GM18861 (cell line): ENCODE data around the gene SMIM11.
"Not testable (repeated sequence)": the region's sequence is repeated elsewhere in the genome, so short reads cannot be mapped to it uniquely, and the experiment has no call there.

ENCODE experiments used
- ATAC-seq: cut with Tn5 transposase; IDR thresholded peaks from one replicate; pipeline ENCODE4 v1.9.1; 2021; ENCODE audit not compliant: unreplicated experiment

SMIM11 gene

DNA sequence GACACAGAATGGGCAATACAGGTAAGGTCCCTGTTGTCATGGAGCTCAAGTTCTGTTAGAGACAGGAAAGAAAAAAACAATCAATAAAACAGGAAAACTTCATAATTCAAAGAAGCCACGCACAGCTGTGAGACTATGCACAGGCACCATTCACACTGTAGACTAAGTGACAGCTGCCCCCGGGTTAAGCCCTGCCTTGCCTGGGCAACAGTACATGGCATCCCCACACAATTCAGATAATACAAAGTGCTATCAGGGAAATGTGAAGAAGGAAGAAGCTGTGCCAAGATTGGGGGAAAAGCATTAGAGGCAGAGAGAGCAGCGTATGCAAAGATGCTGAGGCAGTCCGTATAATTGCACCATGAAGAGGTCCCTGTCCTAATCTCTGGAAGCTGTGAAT lies 20.5 kb upstream of the SMIM11 start:
- ATAC-seq = no peak

DNA sequence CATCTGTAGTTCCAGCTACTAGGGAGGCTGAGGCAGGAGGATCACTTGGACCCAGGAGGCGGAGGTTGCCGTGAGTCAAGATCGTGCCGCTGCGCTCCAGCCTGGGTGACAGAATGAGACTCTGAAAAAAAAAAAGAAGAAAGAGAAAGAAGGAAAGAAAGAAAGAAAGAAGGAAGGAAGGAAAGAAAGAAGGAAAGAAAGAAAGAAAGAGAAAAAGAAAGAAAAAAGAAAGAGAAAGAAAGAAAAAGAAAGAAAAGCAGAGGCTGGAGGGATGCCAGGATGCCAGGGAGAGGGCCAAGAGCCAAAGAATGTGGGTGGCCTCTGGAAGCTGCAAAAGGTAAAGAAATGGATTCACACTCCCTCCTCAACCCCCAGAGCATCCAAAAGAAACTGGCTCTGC lies 19.7 kb upstream of the SMIM11 start:
- no peak for ATAC-seq

DNA sequence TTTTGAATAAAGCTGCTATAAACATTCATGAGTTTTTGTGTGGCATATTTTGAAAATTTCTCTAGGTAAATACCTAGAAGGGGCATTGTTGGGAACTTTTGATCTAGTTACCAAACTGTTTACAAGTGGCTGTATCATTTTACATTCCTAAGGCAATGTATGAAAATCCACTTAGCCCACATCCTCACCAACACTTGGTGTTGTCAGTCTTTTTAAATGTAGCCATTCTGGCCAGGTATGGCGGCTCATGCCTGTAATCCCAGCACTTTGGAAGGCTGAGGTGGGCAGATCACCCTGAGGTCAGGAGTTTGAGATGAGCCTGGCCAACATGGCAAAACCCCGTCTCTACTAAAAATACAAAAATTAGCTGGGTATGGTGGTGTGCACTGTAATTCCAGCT lies 17.4 kb upstream of the SMIM11 start:
- no peak for ATAC-seq

DNA sequence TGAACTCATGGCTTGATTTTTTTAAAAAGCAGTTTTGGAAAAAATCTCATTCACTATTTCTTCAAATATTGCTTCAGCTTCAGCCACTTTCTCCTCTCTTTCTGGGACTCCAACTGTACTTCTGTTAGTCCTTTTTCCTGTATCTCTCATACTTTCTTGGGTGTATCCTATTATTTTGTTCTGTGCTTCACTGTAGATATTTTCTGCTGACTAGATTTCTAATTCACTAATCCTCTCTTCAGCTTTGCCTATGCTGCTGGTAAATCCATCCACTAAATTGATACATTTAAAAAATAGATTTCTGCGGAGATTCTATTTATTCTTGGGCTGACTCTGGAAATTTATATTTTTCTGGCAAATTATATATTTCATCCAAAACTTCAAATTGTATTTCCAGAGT lies 16.4 kb upstream of the SMIM11 start:
- no peak for ATAC-seq

DNA sequence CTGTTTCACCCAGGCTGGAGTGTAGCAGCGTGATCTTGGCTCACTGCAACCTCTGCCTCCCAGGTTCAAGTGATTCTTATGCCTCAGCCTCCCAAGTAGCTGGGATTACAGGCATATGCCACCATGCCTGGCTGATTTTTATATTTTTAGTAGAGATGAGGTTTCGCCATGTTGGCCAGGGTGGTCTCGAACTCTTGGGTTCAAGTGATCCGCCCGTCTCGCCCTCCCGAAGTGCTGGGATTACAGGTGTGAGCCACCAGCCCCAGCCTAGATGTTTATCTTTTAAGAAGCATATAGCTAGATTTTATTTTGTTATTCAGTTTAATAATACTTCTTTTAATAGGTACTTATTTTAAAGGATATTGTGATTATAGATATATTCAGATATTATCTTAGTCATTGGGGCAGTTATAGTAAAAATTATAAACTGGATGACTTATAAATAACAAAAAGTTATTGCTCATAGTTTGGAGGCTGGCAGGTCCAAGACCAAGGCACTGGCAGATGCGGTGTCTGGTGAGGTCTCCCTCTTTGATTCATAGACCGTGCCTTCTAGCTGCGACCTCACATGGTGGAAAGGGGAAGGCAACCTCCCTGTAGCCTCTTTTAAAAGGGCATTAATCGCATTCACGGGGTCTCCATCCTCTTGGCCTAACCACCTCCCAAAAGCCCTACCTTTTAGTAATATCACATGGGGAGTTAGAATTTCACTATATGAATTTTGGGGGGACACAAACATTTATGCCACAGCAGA lies 14.6 kb upstream of the SMIM11 start:
- ATAC-seq = no peak

DNA sequence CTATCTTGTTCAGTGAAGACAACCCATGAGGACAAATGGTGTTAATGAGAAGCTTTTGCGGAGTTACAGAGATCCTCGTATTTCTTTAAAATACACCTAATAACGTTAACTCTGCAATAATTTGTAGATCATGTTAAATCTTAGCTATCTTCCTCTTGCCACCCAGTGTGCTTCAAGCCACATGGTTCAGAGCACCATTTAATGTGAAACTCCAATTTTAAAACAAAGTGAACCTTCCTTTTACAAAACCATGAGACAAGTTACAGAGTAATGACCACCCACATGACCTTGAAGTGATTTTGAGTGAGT lies 13.2 kb upstream of the SMIM11 start:
- ATAC-seq = no peak

DNA sequence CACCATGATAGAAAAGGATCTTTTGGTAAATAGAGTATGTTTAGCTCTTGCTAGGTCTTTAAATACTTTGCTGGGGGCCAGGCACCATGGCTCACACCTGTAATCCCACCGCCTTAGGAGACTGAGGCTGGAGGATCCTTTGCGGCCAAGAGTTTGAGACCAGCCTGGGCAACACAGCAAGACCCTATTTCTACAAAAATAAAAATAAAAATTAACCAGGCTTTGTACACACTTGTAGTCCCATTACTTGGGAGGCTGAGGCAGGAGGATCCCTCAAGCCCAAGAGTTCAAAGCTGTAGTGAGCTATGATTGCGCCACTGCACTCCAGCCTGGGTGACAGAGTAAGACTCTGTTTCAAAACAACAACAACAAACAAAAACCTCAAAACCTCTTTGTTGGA lies 12.6 kb upstream of the SMIM11 start:
- no peak for ATAC-seq

DNA sequence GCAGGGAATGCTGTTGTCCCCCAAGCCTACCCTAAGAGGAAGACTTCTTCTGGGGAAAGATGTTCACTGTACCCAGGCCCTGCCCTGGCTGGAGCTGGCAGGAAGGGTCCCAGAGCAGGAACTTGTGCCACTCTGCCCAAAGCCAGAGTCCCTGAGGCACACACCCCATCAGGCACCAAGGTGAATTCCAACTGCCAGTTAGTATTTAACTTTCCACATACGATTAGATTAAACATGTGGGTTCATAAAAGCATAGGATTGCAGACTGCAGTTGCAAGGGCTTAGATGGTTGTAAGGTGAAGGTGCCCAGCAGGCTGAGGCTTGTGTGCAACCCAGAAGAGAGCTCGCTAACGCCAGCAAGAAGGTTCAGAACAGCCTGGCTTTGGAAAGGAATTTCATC lies 11.6 kb upstream of the SMIM11 start, which contains the start of gene KCNE2:
Gene KCNE2 (plus strand): TSS at position 274 of the 400 bp plus-strand sequence. CDS start 6,473 bp downstream, outside the sequence.
- ATAC-seq = no peak

DNA sequence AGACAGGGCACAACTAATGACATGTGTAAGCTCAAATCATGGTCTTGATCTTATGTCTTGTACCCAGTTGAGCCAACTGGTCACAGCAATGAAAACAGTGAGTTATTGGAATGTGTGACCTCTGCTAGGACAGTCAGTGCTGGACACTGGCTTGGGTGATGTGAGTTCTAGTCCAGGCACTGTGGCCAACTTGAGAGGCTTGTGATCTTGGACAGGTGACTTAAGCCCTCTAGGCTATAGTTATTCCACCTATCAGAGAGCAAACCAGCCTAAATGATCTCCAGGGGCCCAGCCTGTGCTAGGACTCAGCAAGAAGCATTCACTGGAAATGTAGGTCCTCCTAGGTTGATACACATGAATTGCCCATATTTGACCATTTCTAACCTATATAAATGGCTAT lies 10.4 kb upstream of the SMIM11 start:
- no peak for ATAC-seq

DNA sequence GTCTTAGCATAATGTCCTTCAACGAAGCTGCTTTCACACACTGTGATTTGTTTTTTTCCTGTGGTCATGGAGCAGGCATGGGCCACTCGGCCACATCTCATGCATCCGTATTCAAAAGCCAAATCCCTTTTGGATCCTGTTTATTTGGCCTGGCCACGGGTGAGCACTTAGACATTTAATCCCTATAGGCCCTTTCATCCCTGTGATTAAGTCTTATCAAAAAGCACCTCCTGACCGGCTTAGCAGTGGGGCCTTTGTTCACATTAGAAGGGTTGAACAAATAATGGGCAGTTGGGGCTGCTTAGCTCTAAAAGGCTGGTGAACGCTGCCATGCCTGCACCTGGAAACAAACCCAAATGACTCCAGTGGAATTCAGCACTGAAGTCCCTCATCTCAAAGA lies 9.5 kb upstream of the SMIM11 start:
- no peak for ATAC-seq

DNA sequence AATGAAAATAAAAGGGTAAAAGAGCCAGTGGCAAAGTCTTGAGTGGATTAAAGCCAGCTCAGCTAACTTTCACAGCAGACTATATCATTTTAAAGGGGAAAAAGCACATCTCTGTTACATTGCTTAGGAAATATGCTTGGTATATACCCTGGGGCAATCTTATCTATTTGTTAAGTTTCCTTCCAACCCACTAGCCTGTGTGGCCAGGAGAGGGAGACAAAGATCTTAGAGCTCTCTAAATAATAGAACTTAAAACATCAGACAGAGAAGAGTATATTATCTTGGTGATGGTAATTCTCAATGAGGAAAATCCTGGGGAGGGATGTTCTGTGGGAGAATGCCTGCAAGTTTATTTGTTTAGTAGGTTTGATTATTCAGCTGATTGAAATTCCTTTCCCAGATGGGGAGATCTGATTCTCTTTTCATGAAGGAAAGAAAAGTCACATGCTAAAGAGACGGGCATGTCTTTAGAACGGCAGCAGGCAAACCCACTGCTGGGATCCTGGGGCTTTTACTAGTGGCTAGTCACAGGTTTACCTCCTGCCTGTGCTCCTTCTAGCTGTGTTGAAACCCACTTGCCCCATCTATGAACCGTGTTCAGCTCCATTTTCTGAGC lies 7.9 kb upstream of the SMIM11 start:
- no peak for ATAC-seq

DNA sequence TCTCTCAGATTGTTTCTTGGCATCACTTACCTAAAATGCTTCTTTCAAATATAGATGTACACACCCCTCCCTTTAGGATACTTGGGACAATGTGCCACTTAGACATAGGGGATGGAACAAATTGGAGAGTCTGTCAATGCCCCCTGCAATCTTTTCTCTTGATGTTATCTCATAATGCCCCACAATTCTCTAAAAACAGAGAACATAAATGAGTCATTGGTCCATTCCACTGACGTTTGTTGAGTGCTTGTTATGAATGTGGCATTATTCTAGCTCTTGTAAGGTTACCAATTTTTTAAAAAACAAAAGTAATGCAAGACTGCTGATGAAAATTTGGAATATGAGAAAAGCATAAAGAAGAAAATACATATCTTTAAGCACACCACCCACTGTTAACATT lies 5.6 kb upstream of the SMIM11 start:
- ATAC-seq = no peak

DNA sequence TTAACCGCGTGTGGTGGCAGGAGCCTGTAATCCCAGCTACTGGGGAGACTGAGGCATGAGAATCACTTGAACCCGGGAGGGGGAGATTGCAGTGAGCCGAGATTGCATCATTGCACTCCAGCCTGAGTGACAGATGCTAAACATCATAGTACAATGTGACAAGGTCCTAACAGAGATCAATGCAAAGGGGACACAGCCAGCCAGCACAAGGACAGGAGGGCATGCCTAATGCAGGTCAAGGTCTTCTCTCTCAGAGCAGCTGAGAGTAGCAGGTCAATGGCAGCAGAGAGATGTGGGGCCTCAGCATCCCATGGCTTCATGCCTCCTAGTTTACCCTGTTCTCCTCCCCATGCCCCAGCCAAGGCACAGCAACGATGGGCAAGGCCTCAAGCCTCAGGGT lies 3.0 kb upstream of the SMIM11 start:
- ATAC-seq = no peak

DNA sequence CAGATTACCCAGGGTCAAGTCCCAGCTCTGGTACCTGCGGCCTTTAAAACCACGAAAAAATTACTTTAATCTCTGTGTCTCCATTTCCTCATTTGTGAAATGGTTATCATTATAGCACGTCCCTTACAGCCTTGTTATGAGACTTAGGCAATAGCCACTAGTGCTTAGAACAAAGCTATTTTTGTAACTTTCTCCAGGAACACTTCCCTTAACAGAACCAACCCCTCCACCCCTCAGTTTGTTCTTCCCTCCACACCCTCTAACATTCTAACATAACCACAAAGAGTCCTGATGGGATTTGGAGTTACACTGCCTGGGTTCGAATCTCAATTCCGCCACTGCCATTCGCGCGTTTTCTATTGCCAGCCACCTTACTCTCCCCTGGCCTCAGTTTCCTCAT lies 845 bp upstream of the SMIM11 start:
- ATAC-seq = not testable (repeated sequence)

DNA sequence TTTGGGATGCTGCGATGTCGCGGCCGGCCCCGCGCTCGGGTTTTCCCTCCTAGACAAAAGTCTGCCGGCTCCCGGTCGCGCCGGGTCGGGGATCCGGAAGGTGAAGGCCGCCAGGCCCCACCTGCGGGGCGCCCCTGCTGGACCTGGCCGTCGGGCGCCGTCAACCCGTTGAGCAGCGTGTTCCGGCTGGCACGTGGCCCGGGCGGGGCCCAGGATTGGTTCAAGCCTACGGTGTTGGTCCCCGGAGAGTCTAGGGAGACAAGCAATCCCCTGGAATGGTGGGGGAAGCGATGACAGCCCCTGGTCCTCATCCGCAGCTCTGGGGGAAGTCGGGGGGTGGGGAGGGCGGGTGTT lies 289 bp downstream of the SMIM11 start:
- ATAC-seq = peak; percentile 52

DNA sequence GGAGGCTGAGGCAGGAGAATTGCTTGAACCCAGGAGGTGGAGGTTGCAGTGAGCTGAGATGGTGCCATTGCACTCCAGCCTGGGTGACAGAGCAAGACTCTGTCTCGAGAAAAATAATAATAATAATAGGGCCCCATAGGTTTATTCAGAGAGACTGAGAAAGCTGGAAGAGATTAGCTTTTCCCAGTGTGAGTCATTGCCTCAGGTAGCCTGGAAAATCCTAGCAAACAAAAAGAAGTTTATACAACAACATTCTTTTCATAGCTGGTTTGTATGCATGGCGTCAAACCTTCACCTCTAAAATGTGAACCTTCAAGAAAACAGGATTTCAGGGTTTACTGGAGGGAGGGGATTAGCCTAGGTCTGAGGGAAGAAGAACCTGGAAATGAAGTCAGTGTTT lies 7.8 kb downstream of the SMIM11 start:
- not testable (repeated sequence) for ATAC-seq

DNA sequence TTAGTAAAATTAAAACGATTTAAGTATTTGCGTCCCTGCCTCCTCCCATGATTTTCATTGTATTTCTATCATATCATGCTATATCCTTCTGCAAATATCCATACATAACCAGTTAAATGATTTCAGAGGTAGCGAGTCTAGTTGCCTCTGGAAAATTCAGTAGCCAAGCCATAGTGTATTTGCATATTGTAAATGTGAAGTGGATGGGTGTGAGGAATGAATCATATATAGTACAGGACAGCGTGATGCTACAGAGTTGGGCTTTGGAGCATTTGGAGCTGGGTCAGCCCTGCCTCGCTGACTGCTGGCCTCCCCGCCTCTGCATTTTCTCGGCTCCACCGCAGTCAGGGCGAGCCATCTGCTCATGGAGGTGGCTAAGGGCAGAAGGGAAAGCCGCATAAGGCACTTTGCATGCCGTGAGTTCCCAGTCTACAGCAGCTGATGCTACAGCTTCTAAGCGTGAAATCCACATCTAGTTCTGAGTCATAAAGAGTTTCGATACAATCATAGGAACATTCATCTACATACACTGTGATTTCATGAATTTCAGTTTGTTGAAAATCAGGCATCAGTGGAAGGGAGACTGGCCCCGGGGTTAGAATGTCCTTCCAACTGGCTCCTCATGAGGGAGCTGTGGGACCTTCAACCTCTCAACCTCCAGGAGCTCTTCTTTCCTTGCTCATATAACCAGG lies 8.6 kb downstream of the SMIM11 start:
- peak; percentile 81 for ATAC-seq

DNA sequence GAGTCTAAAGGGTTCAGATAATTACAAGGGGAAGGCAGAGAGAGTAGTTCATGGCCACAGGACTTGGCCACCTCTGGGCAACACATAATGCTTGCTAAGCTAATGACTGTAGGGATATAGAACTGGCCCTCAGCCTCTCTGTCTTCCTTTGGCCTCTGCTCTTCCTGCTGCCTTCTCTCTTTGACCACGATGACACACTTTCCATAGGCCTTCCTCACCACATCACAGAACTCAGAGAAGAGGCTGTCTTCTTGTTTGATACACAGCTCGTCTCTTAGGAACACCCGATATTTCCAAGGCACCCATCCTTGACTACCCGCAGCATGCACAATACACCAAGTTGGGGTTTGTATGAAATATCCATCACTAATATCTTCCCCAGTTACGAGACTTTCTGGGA lies 25.2 kb downstream of the SMIM11 start:
- not testable (repeated sequence) for ATAC-seq

DNA sequence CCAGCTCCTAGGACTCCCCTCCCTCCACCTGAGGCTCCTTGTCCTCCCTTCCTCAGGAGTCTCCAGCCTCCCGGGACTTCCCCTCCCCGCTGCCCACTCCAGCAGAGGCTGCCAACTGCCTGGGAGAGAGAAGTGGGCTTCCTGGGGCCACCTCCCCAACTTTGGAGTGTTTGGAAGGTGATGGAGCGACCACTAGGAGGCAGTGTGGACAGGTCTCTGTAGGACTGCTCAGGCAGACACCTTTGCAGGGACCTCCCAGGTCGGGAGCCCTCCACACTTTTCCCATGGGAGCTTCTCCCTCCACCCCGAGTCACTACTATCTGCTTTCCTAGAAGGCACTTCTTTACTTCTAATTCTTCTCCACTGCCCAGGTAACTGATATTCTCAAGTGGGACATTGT lies 29.4 kb downstream of the SMIM11 start:
- not testable (repeated sequence) for ATAC-seq

DNA sequence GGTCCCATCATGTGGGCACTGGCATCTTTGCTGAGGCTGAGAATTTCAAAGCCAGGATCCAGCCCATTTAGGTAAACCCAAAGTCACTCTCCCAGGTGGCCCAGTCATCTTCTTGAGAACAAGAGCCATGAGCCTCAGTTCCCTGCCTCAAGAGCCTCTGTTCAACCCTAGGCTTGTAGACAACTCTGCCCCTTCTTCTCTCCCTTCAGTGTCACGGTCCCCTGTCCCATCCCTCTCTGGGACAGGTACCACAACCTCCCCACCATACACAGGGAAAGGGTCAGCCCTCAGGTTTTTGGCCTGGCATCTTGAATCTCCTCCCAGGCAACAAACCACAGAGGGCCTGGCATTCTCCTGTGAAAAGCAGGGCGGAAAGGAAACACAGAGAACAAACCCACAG lies 30.4 kb downstream of the SMIM11 start:
- not testable (repeated sequence) for ATAC-seq

DNA sequence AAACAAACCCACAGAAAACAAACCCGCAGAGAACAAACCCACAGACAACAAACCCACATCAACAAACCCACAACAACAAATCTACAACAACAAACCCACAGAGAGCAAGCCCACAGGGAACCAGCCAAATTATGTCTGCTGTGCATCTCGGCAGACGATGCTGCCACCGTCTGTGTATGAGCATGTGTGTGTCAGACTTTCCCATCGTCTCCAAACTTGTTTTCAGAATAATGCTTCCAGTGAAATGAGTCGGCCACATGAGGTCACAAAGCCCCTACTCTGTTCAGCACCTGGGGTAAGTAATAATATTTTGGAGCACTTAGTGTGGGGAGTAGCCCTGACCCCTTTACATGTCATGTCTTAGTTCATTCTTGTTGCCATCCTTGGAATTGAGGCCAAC lies 30.8 kb downstream of the SMIM11 start:
- ATAC-seq = not testable (repeated sequence)

DNA sequence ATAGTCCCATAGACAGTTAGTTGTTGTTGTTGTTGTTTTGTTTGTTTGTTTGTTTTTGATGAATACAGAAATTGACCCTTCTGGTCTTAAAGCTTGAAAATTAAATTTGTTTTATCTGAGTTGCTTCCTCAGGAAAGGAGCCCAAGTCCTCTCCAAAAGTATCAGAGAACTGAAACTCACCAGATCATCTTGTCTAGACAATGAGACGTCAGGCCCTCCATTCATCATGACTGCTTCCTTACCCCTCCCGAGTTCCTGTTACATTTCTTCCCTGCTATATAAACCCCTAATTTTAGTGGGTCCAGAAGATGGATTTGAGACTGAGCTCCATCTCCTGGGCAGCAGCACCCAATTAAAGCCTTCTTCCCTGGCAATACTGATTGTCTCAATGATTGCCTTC lies 31.4 kb downstream of the SMIM11 start:
- ATAC-seq = not testable (repeated sequence)
